ENCODE results near the gene STX3. TPM values are rescaled to one million over a fixed set of nuclear protein-coding genes. Genes with fewer than 3 reads are reported as not detected.

Gene STX3
- total RNA-seq, 4 donors from 2014 or later: 23.5 to 39.4 (median 33.4) TPM

DNA sequence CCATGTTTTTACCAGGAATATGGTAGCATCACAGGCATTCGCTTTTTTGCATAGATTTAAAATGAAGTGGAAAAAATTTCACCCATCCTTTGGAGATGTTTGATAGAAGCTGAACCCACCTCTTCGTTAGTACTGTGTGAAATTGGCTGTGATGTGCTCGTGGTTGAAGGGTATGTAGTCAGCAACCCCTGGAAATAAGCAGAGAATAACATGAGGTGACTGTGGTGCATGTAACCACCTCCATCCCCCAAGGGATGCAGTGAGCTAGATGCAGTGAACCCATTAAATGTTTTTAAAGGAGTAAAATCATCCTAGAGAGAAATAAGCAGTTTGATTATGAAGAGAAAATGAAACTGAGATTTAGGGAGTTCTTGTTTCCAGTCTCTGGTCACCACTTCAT, 74.2 kb downstream of the STX3 start:
- DNase-seq (ENCODE audit: low spot score in 2 of 2): no peak
- H3K4me3 ChIP-seq (ENCODE audit: low read depth, poor library complexity, severe bottlenecking): no peak overlapping the region
- intact Hi-C loops (cut with DNase I; ENCODE audit: low total_unique reads): no loop called here
- WGBS, 2 donors: 80 to 85% methylated on average over 3 of the region's 3 CpGs
- TF ChIP-seq, protein P1, sequence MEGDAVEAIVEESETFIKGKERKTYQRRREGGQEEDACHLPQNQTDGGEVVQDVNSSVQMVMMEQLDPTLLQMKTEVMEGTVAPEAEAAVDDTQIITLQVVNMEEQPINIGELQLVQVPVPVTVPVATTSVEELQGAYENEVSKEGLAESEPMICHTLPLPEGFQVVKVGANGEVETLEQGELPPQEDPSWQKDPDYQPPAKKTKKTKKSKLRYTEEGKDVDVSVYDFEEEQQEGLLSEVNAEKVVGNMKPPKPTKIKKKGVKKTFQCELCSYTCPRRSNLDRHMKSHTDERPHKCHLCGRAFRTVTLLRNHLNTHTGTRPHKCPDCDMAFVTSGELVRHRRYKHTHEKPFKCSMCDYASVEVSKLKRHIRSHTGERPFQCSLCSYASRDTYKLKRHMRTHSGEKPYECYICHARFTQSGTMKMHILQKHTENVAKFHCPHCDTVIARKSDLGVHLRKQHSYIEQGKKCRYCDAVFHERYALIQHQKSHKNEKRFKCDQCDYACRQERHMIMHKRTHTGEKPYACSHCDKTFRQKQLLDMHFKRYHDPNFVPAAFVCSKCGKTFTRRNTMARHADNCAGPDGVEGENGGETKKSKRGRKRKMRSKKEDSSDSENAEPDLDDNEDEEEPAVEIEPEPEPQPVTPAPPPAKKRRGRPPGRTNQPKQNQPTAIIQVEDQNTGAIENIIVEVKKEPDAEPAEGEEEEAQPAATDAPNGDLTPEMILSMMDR (IDR thresholded peaks at IDR 0.05): no peak
- TF ChIP-seq POLR2A (IDR thresholded peaks at IDR 0.05): no peak

DNA sequence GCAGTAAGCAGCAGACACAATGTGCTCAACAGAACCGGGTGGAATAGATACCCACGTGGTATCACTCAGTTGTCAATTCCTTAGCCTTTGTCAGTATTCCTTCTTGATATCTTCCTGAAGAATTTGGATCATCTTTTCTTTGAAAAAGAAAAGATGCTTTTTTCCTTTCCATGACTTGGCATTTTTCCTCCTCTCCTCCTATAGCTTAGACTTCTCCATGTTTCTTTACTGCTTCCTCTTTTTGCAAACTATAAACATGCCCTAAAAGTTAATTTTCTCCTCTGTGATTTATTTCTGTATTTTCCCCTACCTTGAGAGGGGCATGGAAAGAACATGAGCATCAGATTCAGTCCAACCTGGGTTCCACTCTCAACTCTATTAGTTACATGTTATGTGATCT, 78.4 kb downstream of the STX3 start:
- no peak for DNase-seq (ENCODE audit: low spot score in 2 of 2)
- no peak overlapping the region for H3K4me3 ChIP-seq (ENCODE audit: low read depth, poor library complexity, severe bottlenecking)
- TF ChIP-seq POLR2A (IDR thresholded peaks at IDR 0.05): no peak
- TF ChIP-seq, protein P1 (IDR thresholded peaks at IDR 0.05): no peak
- WGBS, 2 donors: 78 to 81% methylated on average over 2 of the region's 2 CpGs
- intact Hi-C loops (cut with DNase I; ENCODE audit: low total_unique reads): no loop called here

DNA sequence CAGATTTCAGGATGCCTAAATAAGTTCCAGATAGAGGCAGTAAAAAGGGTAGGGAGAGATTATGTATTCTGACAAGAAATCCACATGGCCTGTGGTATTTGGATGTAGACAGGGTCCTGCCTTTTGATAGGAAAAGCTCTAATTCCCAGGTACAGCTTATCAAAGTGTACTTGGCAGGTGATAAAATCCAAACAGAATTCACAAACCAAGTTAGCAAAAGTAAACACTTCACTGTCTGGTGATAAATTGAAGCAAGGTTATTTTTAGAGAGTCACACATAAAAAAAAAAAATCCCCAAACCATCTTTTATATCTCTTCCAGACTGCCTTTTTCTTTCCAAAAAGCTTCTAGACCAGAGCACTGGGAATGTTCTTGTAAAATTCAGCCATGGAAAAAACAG, 84.4 kb downstream of the STX3 start:
- intact Hi-C loops (cut with DNase I; ENCODE audit: low total_unique reads): no loop called here
- TF ChIP-seq, protein P1 (IDR thresholded peaks at IDR 0.05): no peak
- no peak for TF ChIP-seq POLR2A (IDR thresholded peaks at IDR 0.05)
- DNase-seq (ENCODE audit: low spot score in 2 of 2): no peak
- H3K4me3 ChIP-seq (ENCODE audit: low read depth, poor library complexity, severe bottlenecking): no peak overlapping the region

DNA sequence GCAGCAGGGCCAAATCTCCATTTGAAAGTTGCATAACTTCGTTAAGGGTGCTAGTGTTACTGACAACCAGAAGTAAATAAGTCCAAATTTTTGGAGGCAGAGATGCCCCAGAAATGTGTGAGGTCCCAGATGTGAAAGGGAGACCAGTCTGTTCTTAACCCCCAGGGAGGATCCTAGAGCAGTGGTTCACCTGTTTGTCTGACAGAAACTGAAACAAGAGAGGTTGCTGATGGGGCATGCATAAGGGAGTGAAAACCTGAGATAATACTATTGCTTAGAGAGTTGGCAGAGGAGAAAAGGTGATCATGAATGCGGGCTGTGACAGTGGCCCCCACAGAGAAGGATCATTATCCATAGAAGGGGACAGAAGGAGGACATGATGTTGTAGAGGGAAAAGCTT, 86.3 kb downstream of the STX3 start:
- intact Hi-C loops (cut with DNase I; ENCODE audit: low total_unique reads): no loop called here
- no peak overlapping the region for H3K4me3 ChIP-seq (ENCODE audit: low read depth, poor library complexity, severe bottlenecking)
- no peak for DNase-seq (ENCODE audit: low spot score in 2 of 2)
- TF ChIP-seq, protein P1 (IDR thresholded peaks at IDR 0.05): no peak
- no peak for TF ChIP-seq POLR2A (IDR thresholded peaks at IDR 0.05)
- WGBS, 2 donors: 83 to 93% methylated on average over 2 of the region's 2 CpGs

DNA sequence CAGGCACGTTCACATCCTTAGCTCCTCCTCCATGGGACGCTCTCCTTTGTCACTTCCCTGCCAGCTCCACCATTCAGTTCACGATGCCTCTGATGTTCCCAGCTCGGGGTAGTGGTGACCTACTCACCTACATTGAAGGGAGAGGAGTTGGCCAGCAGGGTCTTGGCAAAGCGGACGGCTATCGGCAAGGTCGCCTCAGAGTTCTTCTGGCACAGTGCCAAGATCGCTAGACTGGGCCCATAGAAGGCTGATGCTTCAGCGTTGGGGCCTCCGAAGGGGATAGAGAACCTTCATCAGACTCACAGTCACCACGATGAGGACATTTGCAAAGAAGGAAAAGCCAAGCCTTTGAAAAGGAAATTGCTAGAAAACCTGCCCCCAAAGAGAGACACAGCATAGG, 87.1 kb downstream of the STX3 start:
- TF ChIP-seq, protein P1 (IDR thresholded peaks at IDR 0.05): no peak
- no peak for TF ChIP-seq POLR2A (IDR thresholded peaks at IDR 0.05)
- DNase-seq (ENCODE audit: low spot score in 2 of 2): no peak
- H3K4me3 ChIP-seq (ENCODE audit: low read depth, poor library complexity, severe bottlenecking): no peak overlapping the region
- WGBS, 2 donors: 79 to 81% methylated on average over 12 of the region's 12 CpGs
- intact Hi-C loops (cut with DNase I; ENCODE audit: low total_unique reads): no loop called here

DNA sequence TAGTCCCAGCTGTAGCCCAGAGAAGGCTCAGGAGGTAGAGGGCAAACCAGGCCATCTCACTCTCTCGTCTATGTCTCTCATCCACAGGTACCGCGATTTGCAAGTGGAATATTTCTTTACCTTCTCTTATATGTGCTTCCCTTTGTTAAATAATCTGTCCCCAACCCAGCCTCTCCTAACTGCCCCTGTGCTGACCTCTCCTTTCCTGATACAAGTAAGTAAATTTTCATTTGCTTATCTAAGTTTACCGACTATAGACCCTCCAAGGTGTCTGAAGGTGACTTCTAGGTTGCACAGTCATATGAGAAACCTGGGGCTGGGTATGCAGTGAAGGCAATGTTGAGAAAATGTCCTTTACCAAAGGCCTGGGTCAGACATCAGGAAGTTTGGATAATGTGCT, 90.2 kb downstream of the STX3 start, which contains the start of gene CBLIF:
CBLIF (minus strand) TSS at position 101 of the 400 bp plus-strand sequence; CDS start at position 55, 46 bp downstream.
- no peak within 1 kb of the TSS for H3K4me3 ChIP-seq (ENCODE audit: low read depth, poor library complexity, severe bottlenecking)
- 80 to 81% methylated on average over 4 of the region's 4 CpGs for WGBS, 2 donors
- TF ChIP-seq, protein P1 (IDR thresholded peaks at IDR 0.05): no peak
- intact Hi-C loops (cut with DNase I; ENCODE audit: low total_unique reads): no loop called here
- no peak for DNase-seq (ENCODE audit: low spot score in 2 of 2)
